ENCODE data around the gene GDPGP1.

The GDPGP1 gene

GRCh38 chr15:90221246-90221900 is 12.6 kb upstream of the GDPGP1 start:
- Histone ChIP-seq H2BK12ac (ENCODE audit: low read length) (no peak overlapping the region), H3K18ac (ENCODE audit: low read length) (no peak overlapping the region), H3K23ac (ENCODE audit: low read length) (no peak overlapping the region), H2AK5ac (ENCODE audit: low read length) (no peak overlapping the region), H3K4me1 (ENCODE audit: control insufficient read depth in 1 of 2, insufficient read depth in 2 of 2, low read length in 2 of 2) (no peaks in the 10 kb centered on the region), H3K9me3 (ENCODE audit: insufficient read depth, low read depth, low read length) (peaks cover 3% of the 10 kb centered on the region), H2BK5ac (ENCODE audit: low read depth, low read length, poor library complexity) (no peak overlapping the region), H3K27ac (ENCODE audit: low read depth, low read length) (no peak overlapping the region), H3K36me3 (ENCODE audit: control insufficient read depth in 1 of 2, insufficient read depth in 2 of 2, low read length in 2 of 2) (peaks cover 24 to 29% of the 10 kb centered on the region in 2 experiments), H3K9ac (ENCODE audit: low read length) (no peak overlapping the region), H4K12ac (ENCODE audit: low read depth, low read length) (no peak overlapping the region), H3K27me3 (ENCODE audit: insufficient read depth, low read length) (no peaks in the 10 kb centered on the region), H2BK120ac (ENCODE audit: insufficient read depth, low read length, poor library complexity) (no peak overlapping the region), H3K4ac (ENCODE audit: low read depth, low read length) (no peak overlapping the region), H3K79me1 (ENCODE audit: low read length) (no peaks in the 10 kb centered on the region), H3K4me3 (ENCODE audit: low read depth, low read length) (no peak overlapping the region), H3K79me2 (ENCODE audit: control insufficient read depth, insufficient read depth, low read length, poor library complexity) (no peaks in the 10 kb centered on the region), H3K14ac (ENCODE audit: low read length) (no peak overlapping the region), H2AFZ (ENCODE audit: insufficient read depth, low read length, poor library complexity) (no peak overlapping the region), H4K91ac (ENCODE audit: low read depth, low read length) (no peak overlapping the region), H4K8ac (ENCODE audit: low read depth, low read length) (no peak overlapping the region), H3K4me2 (ENCODE audit: low read length) (no peak overlapping the region)
- peak; percentile 84 to 96 for DNase-seq
- no CpG with 5 or more reads among the region's 14 CpGs for whole genome bisulfite sequencing (ENCODE audit: extremely low coverage, insufficient coverage, insufficient read length)

GRCh38 chr15:90222547-90222946 is 11.5 kb upstream of the GDPGP1 start:
- Histone ChIP-seq H4K91ac (ENCODE audit: low read depth, low read length) (no peak overlapping the region), H2AK5ac (ENCODE audit: low read length) (no peak overlapping the region), H3K36me3 (ENCODE audit: control insufficient read depth in 1 of 2, insufficient read depth in 2 of 2, low read length in 2 of 2) (peaks cover 25 to 34% of the 10 kb centered on the region in 2 experiments), H4K8ac (ENCODE audit: low read depth, low read length) (no peak overlapping the region), H3K4me3 (ENCODE audit: low read depth, low read length) (no peak overlapping the region), H3K27me3 (ENCODE audit: insufficient read depth, low read length) (no peaks in the 10 kb centered on the region), H3K9me3 (ENCODE audit: insufficient read depth, low read depth, low read length) (peaks cover 3% of the 10 kb centered on the region), H2BK5ac (ENCODE audit: low read depth, low read length, poor library complexity) (no peak overlapping the region), H2BK120ac (ENCODE audit: insufficient read depth, low read length, poor library complexity) (no peak overlapping the region), H2AFZ (ENCODE audit: insufficient read depth, low read length, poor library complexity) (no peak overlapping the region), H3K23ac (ENCODE audit: low read length) (no peak overlapping the region), H2BK12ac (ENCODE audit: low read length) (no peak overlapping the region), H3K9ac (ENCODE audit: low read length) (no peak overlapping the region), H3K4me1 (ENCODE audit: control insufficient read depth in 1 of 2, insufficient read depth in 2 of 2, low read length in 2 of 2) (no peaks in the 10 kb centered on the region), H3K4ac (ENCODE audit: low read depth, low read length) (no peak overlapping the region), H3K79me1 (ENCODE audit: low read length) (no peaks in the 10 kb centered on the region), H3K4me2 (ENCODE audit: low read length) (no peak overlapping the region), H3K79me2 (ENCODE audit: control insufficient read depth, insufficient read depth, low read length, poor library complexity) (no peaks in the 10 kb centered on the region), H3K27ac (ENCODE audit: low read depth, low read length) (no peak overlapping the region), H4K12ac (ENCODE audit: low read depth, low read length) (no peak overlapping the region), H3K18ac (ENCODE audit: low read length) (no peak overlapping the region), H3K14ac (ENCODE audit: low read length) (no peak overlapping the region)
- no peak for DNase-seq
- WGBS (ENCODE audit: extremely low coverage, insufficient coverage, insufficient read length) = no CpG with 5 or more reads among the region's 2 CpGs

DNA sequence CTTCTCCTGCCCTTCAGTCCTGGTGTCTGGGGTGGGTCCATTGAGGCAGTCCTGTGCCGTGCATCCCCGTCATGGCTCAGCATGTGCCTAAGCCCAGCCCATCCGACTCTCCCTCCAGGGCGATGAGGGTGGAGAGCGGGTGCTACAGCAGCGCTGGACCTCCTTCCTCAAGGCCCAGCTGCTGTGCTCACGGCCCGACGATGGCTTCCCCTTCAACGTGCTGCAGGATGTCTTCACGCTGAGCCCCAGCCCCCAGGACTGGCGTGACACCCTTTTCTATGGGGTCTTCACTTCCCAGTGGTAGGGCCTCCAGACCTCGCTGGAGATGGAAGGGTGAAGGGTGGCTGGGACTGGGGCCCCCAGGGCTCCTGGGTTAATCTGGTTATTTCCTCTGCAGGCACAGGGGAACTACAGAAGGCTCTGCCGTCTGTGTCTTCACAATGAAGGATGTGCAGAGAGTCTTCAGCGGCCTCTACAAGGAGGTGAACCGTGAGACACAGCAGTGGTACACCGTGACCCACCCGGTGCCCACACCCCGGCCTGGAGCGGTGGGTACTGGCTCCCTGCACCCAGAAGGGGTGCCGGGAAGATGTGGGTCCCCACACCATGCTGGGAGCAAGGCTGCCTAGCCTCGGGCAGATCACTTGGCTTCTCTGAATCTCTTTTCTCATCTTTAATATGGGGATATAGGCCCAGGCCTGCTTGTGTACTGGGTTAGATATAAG is 10.4 kb upstream of the GDPGP1 start:
- Histone ChIP-seq H3K9me3 (ENCODE audit: insufficient read depth, low read depth, low read length) (peaks cover 3% of the 10 kb centered on the region), H3K4me1 (ENCODE audit: control insufficient read depth in 1 of 2, insufficient read depth in 2 of 2, low read length in 2 of 2) (no peaks in the 10 kb centered on the region), H3K79me2 (ENCODE audit: control insufficient read depth, insufficient read depth, low read length, poor library complexity) (no peaks in the 10 kb centered on the region), H4K91ac (ENCODE audit: low read depth, low read length) (no peak overlapping the region), H3K14ac (ENCODE audit: low read length) (no peak overlapping the region), H3K9ac (ENCODE audit: low read length) (no peak overlapping the region), H3K27ac (ENCODE audit: low read depth, low read length) (no peak overlapping the region), H4K8ac (ENCODE audit: low read depth, low read length) (no peak overlapping the region), H3K4me3 (ENCODE audit: low read depth, low read length) (no peak overlapping the region), H2BK12ac (ENCODE audit: low read length) (no peak overlapping the region), H3K79me1 (ENCODE audit: low read length) (no peaks in the 10 kb centered on the region), H3K36me3 (ENCODE audit: control insufficient read depth in 1 of 2, insufficient read depth in 2 of 2, low read length in 2 of 2) (peaks cover 34 to 45% of the 10 kb centered on the region in 2 experiments), H3K4ac (ENCODE audit: low read depth, low read length) (no peak overlapping the region), H3K27me3 (ENCODE audit: insufficient read depth, low read length) (no peaks in the 10 kb centered on the region), H2AFZ (ENCODE audit: insufficient read depth, low read length, poor library complexity) (no peak overlapping the region), H2AK5ac (ENCODE audit: low read length) (no peak overlapping the region), H2BK5ac (ENCODE audit: low read depth, low read length, poor library complexity) (no peak overlapping the region), H3K23ac (ENCODE audit: low read length) (no peak overlapping the region), H3K4me2 (ENCODE audit: low read length) (no peak overlapping the region), H3K18ac (ENCODE audit: low read length) (no peak overlapping the region), H2BK120ac (ENCODE audit: insufficient read depth, low read length, poor library complexity) (no peak overlapping the region), H4K12ac (ENCODE audit: low read depth, low read length) (no peak overlapping the region)
- WGBS (ENCODE audit: extremely low coverage, insufficient coverage, insufficient read length) = no CpG with 5 or more reads among the region's 22 CpGs
- DNase-seq = no peak

- H3K4me1 ChIP-seq (ENCODE audit: control insufficient read depth in 1 of 2, insufficient read depth in 2 of 2, low read length in 2 of 2) = no peaks in the 10 kb centered on the region
- H2AK5ac ChIP-seq (ENCODE audit: low read length) = no peak overlapping the region
- no peak overlapping the region for H2BK120ac ChIP-seq (ENCODE audit: insufficient read depth, low read length, poor library complexity)
- peaks cover 3% of the 10 kb centered on the region for H3K9me3 ChIP-seq (ENCODE audit: insufficient read depth, low read depth, low read length)
- H3K79me2 ChIP-seq (ENCODE audit: control insufficient read depth, insufficient read depth, low read length, poor library complexity) = no peaks in the 10 kb centered on the region
- no peak for DNase-seq
- no peak overlapping the region for H3K27ac ChIP-seq (ENCODE audit: low read depth, low read length)
- H3K14ac ChIP-seq (ENCODE audit: low read length) = no peak overlapping the region
- no peak overlapping the region for H2BK5ac ChIP-seq (ENCODE audit: low read depth, low read length, poor library complexity)
- no peak overlapping the region for H4K8ac ChIP-seq (ENCODE audit: low read depth, low read length)
- no peak overlapping the region for H3K4me2 ChIP-seq (ENCODE audit: low read length)
- no CpG with 5 or more reads among the region's 17 CpGs for WGBS (ENCODE audit: extremely low coverage, insufficient coverage, insufficient read length)
- H3K18ac ChIP-seq (ENCODE audit: low read length) = no peak overlapping the region
- no peak overlapping the region for H3K23ac ChIP-seq (ENCODE audit: low read length)
- no peak overlapping the region for H3K4ac ChIP-seq (ENCODE audit: low read depth, low read length)
- no peak overlapping the region for H2BK12ac ChIP-seq (ENCODE audit: low read length)
- H3K79me1 ChIP-seq (ENCODE audit: low read length) = no peaks in the 10 kb centered on the region
- no peaks in the 10 kb centered on the region for H3K27me3 ChIP-seq (ENCODE audit: insufficient read depth, low read length)
- no peak overlapping the region for H3K9ac ChIP-seq (ENCODE audit: low read length)
- H4K12ac ChIP-seq (ENCODE audit: low read depth, low read length) = no peak overlapping the region
- H3K36me3 ChIP-seq (ENCODE audit: control insufficient read depth in 1 of 2, insufficient read depth in 2 of 2, low read length in 2 of 2) = peaks cover 46 to 57% of the 10 kb centered on the region in 2 experiments
- no peak overlapping the region for H3K4me3 ChIP-seq (ENCODE audit: low read depth, low read length)
- no peak overlapping the region for H4K91ac ChIP-seq (ENCODE audit: low read depth, low read length)
- H2AFZ ChIP-seq (ENCODE audit: insufficient read depth, low read length, poor library complexity) = no peak overlapping the region
Observed at GRCh38 chr15:90225047-90225446, 9.0 kb upstream of the GDPGP1 start.
